HG03558 (cell line): ENCODE measurements around the gene UNK.
A peak's percentile ranks its signal among the peaks of the same experiment; 100 is the strongest.
"Not testable (repeated sequence)": the region's sequence is repeated elsewhere in the genome, so short reads cannot be mapped to it uniquely, and the experiment has no call there.

Source experiments
- ATAC-seq: cut with Tn5 transposase; IDR thresholded peaks from one replicate; pipeline ENCODE4 v1.9.1; 2021; ENCODE audit warnings: moderate number of reproducible peaks; ENCODE audit not compliant: unreplicated experiment; ENCODE audit errors: extremely low read depth

The UNK gene

DNA sequence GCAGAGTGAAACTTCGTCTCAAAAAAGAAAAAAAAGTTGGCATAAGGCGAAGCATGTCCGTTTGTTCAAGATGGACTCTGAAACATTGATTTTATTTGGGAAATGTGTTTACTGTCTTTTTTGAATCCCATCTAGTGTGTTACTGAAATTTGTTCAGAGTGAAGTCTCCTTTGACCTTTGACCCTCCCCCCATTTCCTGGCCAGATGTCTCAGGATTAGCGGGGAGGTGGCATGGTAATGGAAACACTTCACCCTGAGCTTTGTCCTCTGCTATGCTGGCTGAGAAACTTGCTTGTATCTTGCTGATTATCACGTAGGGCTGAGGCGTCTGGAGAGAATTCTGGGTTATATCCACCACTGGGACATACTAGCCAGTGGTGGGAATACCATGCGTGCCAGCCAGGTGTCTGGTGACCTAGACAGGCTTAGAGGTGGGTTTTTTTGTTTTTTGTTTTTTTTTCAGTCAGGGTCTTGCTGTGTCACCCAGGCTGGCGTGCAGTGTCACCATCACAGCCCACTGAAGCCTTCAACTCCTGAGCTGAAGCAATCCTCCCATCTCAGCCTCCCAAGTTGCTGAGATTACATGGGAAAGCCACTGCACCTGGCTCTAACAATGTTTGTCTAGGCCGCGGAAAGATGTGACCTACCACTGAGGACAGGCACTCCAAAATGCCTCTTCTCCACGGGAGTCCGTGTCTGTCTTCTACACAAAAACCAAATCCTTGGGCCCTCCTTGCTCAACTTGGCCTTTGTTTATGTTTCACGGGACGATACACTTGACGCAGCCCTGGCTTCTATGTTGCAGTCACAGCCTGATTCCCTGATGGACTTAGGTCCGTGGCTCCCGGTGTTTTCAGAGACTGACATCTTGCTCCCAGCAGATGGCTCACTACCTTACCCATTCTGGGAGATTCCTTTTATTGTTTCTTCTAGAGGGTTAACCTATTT lies 13.0 kb upstream of the UNK start:
- ATAC-seq: no peak

GRCh38 chr17:75773121-75773807 lies 11.3 kb upstream of the UNK start:
- no peak for ATAC-seq

- ATAC-seq: no peak
Measured at GRCh38 chr17:75773808-75774470, 10.7 kb upstream of the UNK start.

GRCh38 chr17:75774471-75774990 lies 10.1 kb upstream of the UNK start:
- no peak for ATAC-seq

DNA sequence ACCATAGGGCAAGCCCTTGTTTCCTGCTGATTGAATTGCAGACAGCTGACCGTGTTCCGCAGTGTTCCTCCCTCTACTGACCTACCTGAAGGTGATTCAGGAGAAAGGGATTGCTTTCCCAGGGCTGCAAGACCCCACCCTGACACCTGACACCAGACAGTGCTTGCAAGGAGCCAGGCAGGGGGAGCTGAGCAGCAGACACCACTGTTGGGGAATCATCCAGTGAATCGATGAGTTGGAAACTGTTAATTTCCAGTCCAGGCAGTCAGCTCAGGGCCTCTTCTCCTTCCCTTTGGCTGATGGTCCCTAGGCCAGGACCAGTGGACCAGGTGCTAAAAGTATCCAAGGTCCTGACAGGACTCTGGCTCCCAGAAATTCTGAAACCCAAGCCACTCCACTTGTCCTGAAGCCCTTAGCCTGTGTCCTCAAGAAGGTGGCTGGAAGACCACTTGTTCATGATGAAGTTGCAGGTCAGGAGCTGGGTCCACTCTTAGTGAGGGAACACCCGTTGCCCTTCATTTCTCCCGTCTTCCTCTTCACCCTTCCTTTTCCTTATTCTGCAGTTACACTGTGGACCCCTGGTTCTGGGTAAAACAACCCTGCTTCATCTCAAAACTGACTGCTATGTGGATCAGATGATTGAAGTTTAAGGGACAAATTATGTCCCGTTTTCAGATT lies 9.5 kb upstream of the UNK start:
- ATAC-seq: no peak

- no peak for ATAC-seq
Measured at GRCh38 chr17:75776386-75777295, 8.0 kb upstream of the UNK start.

DNA sequence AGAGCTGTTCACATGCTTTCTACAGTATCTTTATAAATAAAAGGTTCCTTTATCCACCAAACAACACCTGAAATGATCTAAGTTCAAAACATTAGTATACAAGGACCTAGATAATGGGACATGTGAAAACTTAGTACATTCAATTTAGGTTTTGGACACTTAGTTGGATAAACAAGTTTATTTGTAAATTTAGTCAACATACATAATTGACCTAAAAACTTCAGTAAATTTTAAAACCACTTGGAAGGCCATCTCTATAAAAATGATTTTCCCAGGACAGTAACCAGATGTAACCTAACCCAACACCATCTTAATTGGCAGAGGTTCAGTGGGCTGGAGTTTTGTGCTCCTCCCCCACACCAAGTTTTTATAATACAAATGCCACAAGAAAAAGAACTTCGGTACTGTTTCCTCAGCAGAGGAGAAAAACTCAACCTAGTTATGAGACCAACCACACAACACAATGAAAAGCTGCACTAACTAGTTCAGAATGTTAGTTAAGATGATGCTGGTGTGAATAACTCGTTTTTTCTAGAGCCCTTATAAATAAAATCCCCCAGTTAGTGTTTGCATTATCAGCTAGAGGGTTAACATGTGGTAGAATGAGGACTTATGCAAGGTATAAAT lies 7.2 kb upstream of the UNK start:
- no peak for ATAC-seq

DNA sequence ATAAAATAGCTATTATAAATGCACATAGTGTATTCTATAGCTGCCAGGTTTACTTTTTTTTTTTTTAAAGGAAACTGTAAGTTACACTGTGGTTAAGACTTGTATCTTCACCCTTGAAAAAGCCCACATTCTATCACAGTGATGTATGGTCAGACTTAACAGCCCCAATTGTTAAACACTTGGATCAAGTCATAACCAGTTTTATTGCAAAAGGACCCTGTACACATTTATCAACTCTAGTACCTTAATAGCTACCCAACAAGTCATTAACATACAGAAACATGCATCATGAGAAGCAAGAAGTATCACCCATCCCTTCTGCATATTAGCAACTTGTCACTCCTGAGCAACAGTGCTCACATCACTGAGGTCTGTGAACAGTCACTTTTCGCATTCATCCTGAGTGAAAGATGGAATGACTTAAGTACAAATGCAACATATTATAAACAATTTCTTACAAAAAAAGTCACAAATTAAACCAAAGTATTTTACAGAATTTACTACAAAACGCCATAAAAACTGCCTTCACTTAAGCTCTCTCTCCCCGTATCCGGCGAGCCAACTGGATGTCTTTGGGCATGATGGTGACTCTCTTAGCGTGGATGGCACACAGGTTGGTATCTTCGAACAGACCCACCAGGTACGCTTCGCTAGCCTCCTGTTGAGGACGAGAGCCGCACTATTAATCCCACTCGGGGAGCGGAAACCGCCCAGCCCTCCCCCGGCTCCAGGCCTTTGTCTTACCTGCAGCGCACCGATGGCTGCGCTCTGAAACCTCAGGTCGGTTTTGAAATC lies 6.3 kb upstream of the UNK start:
- not testable (repeated sequence) for ATAC-seq

- ATAC-seq: no peak
Measured at GRCh38 chr17:75778861-75779249, 5.8 kb upstream of the UNK start.

GRCh38 chr17:75779250-75779986 lies 5.2 kb upstream of the UNK start:
- ATAC-seq: peak; percentile 51

- ATAC-seq: no peak
Measured at GRCh38 chr17:75779987-75780889, 4.4 kb upstream of the UNK start.

DNA sequence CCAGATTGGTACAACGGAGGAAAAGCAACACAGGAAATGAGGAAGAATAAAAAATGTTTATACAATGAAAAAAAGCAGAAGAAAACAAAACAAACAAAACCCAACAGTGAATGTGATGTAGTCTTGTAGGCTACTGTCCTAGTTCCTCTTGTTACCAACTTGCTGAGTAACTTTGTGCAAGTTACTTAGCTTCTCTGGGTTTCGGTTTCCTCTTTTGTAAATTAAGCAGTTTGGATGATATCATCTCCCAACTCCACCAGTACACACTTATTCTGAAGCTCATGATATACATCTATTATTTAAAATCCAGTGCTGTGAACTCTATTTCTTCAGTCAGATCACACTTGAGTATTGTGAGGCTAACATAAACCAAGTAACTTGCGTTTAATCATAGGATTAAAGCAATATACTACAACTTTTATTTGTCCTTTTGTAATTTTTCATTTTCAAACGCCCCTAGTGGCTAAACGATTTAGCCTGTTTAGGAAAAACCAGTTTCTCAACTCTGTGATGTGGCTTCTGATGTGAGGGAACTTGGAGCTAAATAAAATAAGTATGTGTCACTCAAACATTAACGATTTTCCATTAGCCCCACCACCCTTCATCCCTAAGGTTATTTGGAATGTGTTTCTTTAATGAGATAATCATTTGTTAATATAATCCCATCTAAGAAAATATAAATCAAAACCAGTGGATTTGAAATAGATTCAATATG lies 1.4 kb upstream of the UNK start:
- no peak for ATAC-seq

DNA sequence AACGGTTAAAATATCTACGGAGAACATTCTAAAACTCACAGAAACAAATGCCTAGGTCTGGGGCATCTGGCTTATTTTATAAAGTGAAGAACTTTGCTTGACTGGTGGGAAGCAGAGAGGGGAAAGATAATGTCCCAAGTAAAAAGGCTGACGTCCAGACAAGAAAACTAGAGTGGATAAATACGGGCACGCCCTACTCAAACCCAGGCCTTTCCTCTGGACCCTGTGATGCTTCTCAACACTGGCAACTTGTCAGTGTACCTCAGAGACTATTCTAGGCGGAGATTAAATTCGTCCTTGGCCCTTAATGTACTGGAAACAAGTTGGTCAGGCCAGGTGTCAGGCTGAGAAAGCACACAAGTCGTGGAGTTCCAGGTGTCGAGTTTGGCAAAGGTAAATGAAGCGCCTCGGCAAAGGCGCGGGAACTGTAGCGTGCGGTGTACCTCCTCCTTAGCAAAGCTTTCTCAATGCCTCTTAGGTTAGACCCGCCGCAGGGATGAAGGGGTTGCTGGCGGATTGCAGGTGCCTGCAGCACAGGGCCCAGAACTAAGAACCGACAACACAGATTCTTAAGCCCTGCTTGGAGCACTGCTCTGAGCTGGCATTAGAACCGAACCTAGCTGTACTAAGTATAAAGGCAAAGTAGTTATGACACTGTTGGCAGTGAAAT lies 668 bp upstream of the UNK start:
- ATAC-seq: no peak

GRCh38 chr17:75785016-75785890 lies 647 bp downstream of the UNK start:
- ATAC-seq: peak; percentile 19
